Right lobe of liver (tissue), 6 donors: ENCODE results near the gene CECR2. TPM values are rescaled to one million over a fixed set of nuclear protein-coding genes. Genes with fewer than 3 reads are reported as not detected.
A peak's percentile ranks its signal among the peaks of the same experiment; 100 is the strongest.

Experiments
- ATAC-seq, 4 donors: fragments of 200-7000 bp; cut with Tn5 transposase; one replicate each; pipeline ENCODE4 v1.9.1; 2020; ENCODE audit warnings: mild to moderate bottlenecking in 4 of 4, moderate library complexity in 4 of 4
- DNase-seq, 3 donors: peaks; one replicate each; pipeline ENCODE4 v3.0.0-alpha.2; 2020
- H3K27ac ChIP-seq, 3 donors: fragments of 200-600 bp; one replicate each; pipeline ENCODE4 v1.8.0; 2022
- H3K27me3 ChIP-seq, 2 donors: fragments of 200-600 bp; one replicate each; pipeline ENCODE4 v1.8.0; 2022
- H3K36me3 ChIP-seq, 4 donors: fragments of 200-600 bp; sonication (generic) in 1 of 4; one replicate each; pipeline versions ENCODE4 v1.5.1 to v1.8.0; 2017 to 2022; ENCODE audit warnings: control low read depth in 1 of 4
- H3K4me1 ChIP-seq, 4 donors: fragments of 200-600 bp; sonication (generic) in 1 of 4; one replicate each; pipeline versions ENCODE4 v1.5.1 to v1.8.0; 2017 to 2022; ENCODE audit warnings: control low read depth in 1 of 4
- H3K4me3 ChIP-seq, 3 donors: fragments of 200-600 bp; one replicate each; pipeline ENCODE4 v1.8.0; 2022
- H3K9me3 ChIP-seq, 4 donors: fragments of 200-600 bp; sonication (generic) in 1 of 4; one replicate each; pipeline versions ENCODE4 v1.5.1 to v1.8.0; 2017 to 2022; ENCODE audit warnings: control low read depth in 1 of 4
- CTCF ChIP-seq, 4 donors: fragments of 200-600 bp in 3 of 4; fragments of 450-650 bp in 1 of 4; IDR thresholded peaks; one replicate each; pipeline versions ENCODE4 v1.5.1 to v1.8.0; 2016 to 2022; ENCODE audit warnings: antibody characterized with exemption in 4 of 4, mild to moderate bottlenecking in 2 of 4
- POLR2A ChIP-seq: fragments of 450-650 bp; IDR thresholded peaks from one replicate; pipeline ENCODE4 v1.6.1; 2017; ENCODE audit warnings: antibody characterized with exemption, mild to moderate bottlenecking
- WGBS: methylation state at CpG from one replicate; pipeline ENCODE4 v1.1.6; 2018; ENCODE audit warnings: low coverage, low lambda C conversion rate; ENCODE audit not compliant: insufficient coverage; ENCODE audit errors: missing lambda C conversion rate; 5-methylcytosine and 5-hydroxymethylcytosine counted together
- intact Hi-C, 2 donors: fragments of 100-400 bp; cut with DNase I; formaldehyde crosslinking; loops; one replicate each; pipeline versions ENCODE4 v1.11.2 to v1.14.1; 2022
- total RNA-seq, 6 experiments: library from RNA; depleted of rRNA in 2 of 6; stranded (reverse); fragments of >200 nt in 2 of 6; fragmentation: NEBNext Ultra II Directional in 3 of 6; extraction: Animal tissue kit (Norgen Biotek cat#: 25700) in 3 of 6; gene quantifications; one replicate each; pipeline versions ENCODE4 v1.1.0 to v1.2.4, GENCODE V29; 2016 to 2023
- donor health status: DM: no; HTN: yes; CAD: no.
- donor health status: DM: no; HTN: no; CAD: no.
- donor health status: DM: no; HTN: no; CAD: no.
- donor health status: DM: no; HTN: yes; CAD: no.
- donor health status: DM: no; HTN: yes; CAD: no.

The CECR2 gene
- total RNA-seq, 6 experiments from 2014 or later: 4.9 to 12.3 (median 10.0) TPM

- WGBS: 72% methylated on average over 6 of the region's 6 CpGs
- H3K27me3 ChIP-seq: no peaks in the 10 kb centered on the region
- ATAC-seq: no peak
- no peak overlapping the region for H3K4me3 ChIP-seq
- no peak for DNase-seq
- H3K9me3 ChIP-seq: no peaks in the 10 kb centered on the region
- no peaks in the 10 kb centered on the region for H3K4me1 ChIP-seq
- TF ChIP-seq POLR2A (no peak), CTCF (IDR thresholded peaks at IDR 0.05) (no peak)
- intact Hi-C loops: no loop called here
- H3K27ac ChIP-seq: no peak overlapping the region
- H3K36me3 ChIP-seq: no peaks in the 10 kb centered on the region
Observed at GRCh38 chr22:17471886-17472535, 102.8 kb downstream of the CECR2 start.

DNA sequence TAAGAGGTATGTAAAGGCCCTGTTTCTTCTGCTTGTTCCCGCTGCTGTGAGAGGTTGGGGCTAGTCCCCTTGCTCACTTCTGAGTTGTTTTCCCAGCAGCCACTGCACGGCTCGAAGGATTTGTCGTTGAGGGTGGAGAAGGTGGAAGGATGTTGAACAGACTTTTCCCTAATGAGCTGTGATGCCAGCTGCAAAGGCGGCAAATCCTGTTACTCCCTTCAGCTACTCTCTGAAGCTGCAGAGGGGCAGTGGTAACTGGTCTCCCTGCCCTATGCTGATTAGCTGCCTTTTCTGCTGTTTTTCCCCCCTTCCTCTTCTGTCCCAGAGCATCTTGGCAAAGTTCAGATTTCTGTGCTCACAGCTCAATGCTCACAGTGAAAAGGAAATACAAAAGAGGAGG is 103.7 kb downstream of the CECR2 start:
- H3K27ac ChIP-seq: no peak overlapping the region
- H3K4me1 ChIP-seq: no peaks in the 10 kb centered on the region
- TF ChIP-seq CTCF (IDR thresholded peaks at IDR 0.05): no peak
- TF ChIP-seq POLR2A: no peak
- H3K4me3 ChIP-seq: no peak overlapping the region
- WGBS: 86% methylated on average over 1 of the region's 5 CpGs
- ATAC-seq (no peak), DNase-seq (no peak)
- intact Hi-C loops: no loop called here
- no peaks in the 10 kb centered on the region for H3K9me3 ChIP-seq
- no peaks in the 10 kb centered on the region for H3K27me3 ChIP-seq
- H3K36me3 ChIP-seq: no peaks in the 10 kb centered on the region

- no peak overlapping the region for H3K27ac ChIP-seq
- peak in 1 of 4 donors; percentile 10 for ATAC-seq
Observed at GRCh38 chr22:17475318-17476230, 106.3 kb downstream of the CECR2 start.

DNA sequence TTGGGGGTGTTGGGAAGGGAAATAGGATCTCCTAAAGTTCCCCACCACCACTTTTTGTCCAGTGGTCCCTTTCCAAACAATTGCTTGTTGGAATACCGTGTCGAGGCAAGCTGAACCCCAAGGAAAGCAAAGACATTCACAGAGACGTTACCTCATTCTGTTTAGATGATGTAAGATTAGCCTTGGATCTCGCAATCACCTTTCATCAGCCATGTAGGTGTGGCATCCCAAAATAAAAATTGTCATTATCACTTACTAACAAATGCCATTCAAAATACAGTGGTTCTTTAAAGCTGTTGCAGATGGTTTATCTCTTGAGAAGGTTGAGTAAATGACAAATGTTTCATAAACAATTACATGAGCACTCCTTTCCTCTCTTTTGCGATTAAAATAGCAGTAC is 107.6 kb downstream of the CECR2 start:
- Histone ChIP-seq H3K4me3 (no peak overlapping the region), H3K27ac (no peak overlapping the region), H3K36me3 (no peaks in the 10 kb centered on the region), H3K27me3 (no peaks in the 10 kb centered on the region), H3K9me3 (no peaks in the 10 kb centered on the region), H3K4me1 (peaks cover 0 to 9% (median 0%) of the 10 kb centered on the region in 4 donors)
- WGBS: 47% methylated on average over 5 of the region's 5 CpGs
- intact Hi-C loops: no loop called here
- DNase-seq: no peak
- ATAC-seq: no peak
- no peak for TF ChIP-seq POLR2A
- no peak for TF ChIP-seq CTCF (IDR thresholded peaks at IDR 0.05)

More at GRCh38 chr22:17475318-17476230, 106.3 kb downstream of the CECR2 start:
- Histone ChIP-seq H3K4me1 (peaks cover 0 to 9% (median 0%) of the 10 kb centered on the region in 4 donors), H3K36me3 (no peaks in the 10 kb centered on the region), H3K9me3 (no peaks in the 10 kb centered on the region), H3K4me3 (no peak overlapping the region), H3K27me3 (no peaks in the 10 kb centered on the region)
- TF ChIP-seq CTCF (IDR thresholded peaks at IDR 0.05) (no peak), POLR2A (no peak)
- 88% methylated on average over 11 of the region's 12 CpGs for WGBS
- intact Hi-C loops: no loop called here
- DNase-seq: no peak
